NT2/D1 (cell line): ENCODE data around the gene PITRM1.

Experiments used
- DNase-seq: peaks from one replicate; pipeline ENCODE4 v3.0.0-alpha.2; 2011; ENCODE audit warnings: low read depth, low spot score
- H3K27me3 ChIP-seq: 2 replicates; pipeline ENCODE4 v1.6.0; 2011; ENCODE audit warnings: mild to moderate bottlenecking; ENCODE audit not compliant: insufficient read length, insufficient read depth
- H3K36me3 ChIP-seq: 2 replicates; pipeline ENCODE4 v1.6.1; 2011; ENCODE audit warnings: mild to moderate bottlenecking, low read length, mixed read lengths; ENCODE audit not compliant: insufficient read depth, insufficient read length
- H3K4me1 ChIP-seq: 2 replicates; pipeline ENCODE4 v1.5.1; 2011; ENCODE audit not compliant: insufficient read depth, insufficient read length
- H3K4me3 ChIP-seq: 2 replicates; pipeline ENCODE4 v1.5.1; 2011; ENCODE audit warnings: low read depth; ENCODE audit not compliant: insufficient read length
- H3K9ac ChIP-seq: 2 replicates; pipeline ENCODE4 v1.6.0; 2011; ENCODE audit warnings: low read depth; ENCODE audit not compliant: insufficient read length
- H3K9me3 ChIP-seq: 2 replicates; pipeline ENCODE4 v1.5.1; 2011; ENCODE audit warnings: mild to moderate bottlenecking, low read length; ENCODE audit not compliant: insufficient read depth
- SUZ12 ChIP-seq: IDR thresholded peaks from 2 replicates; pipeline ENCODE4 v1.6.1; 2011; ENCODE audit not compliant: insufficient read length, insufficient read depth; ENCODE audit errors: extremely low read depth
- YY1 ChIP-seq: IDR thresholded peaks from 2 replicates; pipeline ENCODE4 v1.6.1; 2011; ENCODE audit not compliant: insufficient read length, insufficient read depth
- ZNF274 ChIP-seq: IDR thresholded peaks from 2 replicates; pipeline ENCODE4 v1.6.1; 2011; ENCODE audit warnings: mild to moderate bottlenecking, low read depth, low read length

PITRM1 gene

DNA sequence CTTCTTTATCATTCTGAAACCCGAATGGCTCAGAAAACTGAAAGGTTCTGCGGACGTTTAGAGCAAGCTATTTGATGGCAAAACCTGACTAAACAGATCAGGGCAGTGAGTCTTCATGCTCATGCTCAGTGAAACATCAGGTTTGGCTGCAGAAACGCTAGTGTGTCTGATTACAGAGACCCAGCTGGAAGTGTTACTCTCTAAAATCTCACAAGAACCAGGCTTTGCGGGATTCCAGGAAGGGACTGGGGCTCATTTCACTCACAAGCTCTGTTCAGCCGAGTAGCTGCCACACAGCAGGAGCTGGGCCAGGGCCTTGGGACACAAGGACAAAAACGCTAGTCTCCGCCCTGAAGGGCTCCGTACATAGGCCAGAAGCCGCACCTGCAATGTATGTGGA is 2.9 kb downstream of the PITRM1 start:
- TF ChIP-seq YY1: no peak
- no peak for TF ChIP-seq ZNF274
- no peak for TF ChIP-seq SUZ12
- Histone ChIP-seq H3K36me3 (peaks cover 53% of the 10 kb centered on the region), H3K27me3 (no peaks in the 10 kb centered on the region), H3K9me3 (no peaks in the 10 kb centered on the region), H3K9ac (no peak overlapping the region), H3K4me1 (no peaks in the 10 kb centered on the region), H3K4me3 (no peak overlapping the region)
- DNase-seq: no peak

DNA sequence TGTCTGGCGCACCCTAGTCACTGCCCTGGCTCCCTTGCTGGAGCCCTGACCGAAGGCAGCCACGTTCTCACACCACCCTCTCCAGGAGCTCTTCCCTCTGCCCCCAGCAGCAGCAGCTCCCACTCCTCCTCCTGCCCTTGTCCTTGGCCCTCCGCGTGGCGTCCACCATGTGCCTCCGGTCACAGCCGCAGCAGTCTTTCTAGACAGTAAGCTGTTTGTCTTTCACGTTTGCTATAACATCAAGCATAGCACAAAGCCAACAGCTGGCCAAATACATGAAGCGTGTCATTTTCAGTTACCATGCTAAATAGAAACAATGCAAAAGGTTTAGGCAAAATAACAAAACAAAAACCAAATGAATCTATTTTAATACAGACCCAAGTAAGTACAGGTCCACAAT is 3.3 kb downstream of the PITRM1 start:
- H3K36me3 ChIP-seq: peaks cover 57% of the 10 kb centered on the region
- no peak for DNase-seq
- no peak for TF ChIP-seq SUZ12
- TF ChIP-seq YY1: no peak
- no peak for TF ChIP-seq ZNF274

GRCh38 chr10:3167611-3168330 is 4.8 kb downstream of the PITRM1 start:
- H3K36me3 ChIP-seq: peaks cover 70% of the 10 kb centered on the region
- H3K27me3 ChIP-seq: no peaks in the 10 kb centered on the region
- H3K4me1 ChIP-seq: no peaks in the 10 kb centered on the region
- DNase-seq: no peak
- H3K4me3 ChIP-seq: no peak overlapping the region
- H3K9me3 ChIP-seq: no peaks in the 10 kb centered on the region
- no peak for TF ChIP-seq SUZ12
- no peak for TF ChIP-seq YY1
- no peak for TF ChIP-seq ZNF274
- no peak overlapping the region for H3K9ac ChIP-seq

More for the DNA sequence above, 3.3 kb downstream of the PITRM1 start:
- H3K9ac ChIP-seq: no peak overlapping the region
- H3K9me3 ChIP-seq: no peaks in the 10 kb centered on the region
- H3K4me3 ChIP-seq: no peak overlapping the region
- H3K4me1 ChIP-seq: no peaks in the 10 kb centered on the region
- H3K27me3 ChIP-seq: no peaks in the 10 kb centered on the region

DNA sequence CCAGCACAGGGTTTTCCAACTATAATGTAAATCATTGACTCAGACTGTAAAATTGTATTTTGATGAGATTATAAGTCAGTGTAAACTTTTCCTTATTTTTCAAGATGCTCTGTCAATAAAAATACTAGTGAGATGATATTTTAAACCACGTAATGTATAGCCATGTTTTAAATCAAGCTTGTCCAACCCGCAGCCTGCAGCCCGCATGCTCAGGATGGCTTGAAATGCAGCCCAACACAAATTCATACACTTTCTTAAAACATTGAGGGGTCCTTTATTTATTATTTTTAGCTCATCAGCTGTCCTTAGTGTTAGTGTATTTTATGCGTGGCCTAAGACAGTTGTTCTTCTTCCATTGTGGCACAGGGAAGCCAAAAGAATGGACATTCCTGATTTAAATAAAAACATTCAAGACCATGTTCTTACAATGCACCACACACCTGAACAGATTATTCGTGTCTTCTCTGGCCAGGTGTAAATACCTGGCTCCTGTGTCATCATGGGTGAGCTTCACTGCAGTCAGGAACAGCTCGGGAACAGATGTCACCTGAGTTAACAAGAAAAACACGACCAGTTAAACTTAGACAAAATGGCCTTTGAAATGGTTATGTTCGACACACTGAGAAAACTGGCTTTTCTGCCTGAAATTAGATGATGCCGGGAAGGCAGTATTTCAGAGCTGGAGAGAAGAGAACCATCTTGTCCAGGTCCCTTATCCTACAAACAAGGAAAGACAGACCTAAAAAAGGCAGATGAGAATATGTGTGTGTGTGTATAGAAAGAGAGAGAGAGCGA is 5.9 kb downstream of the PITRM1 start:
- H3K9me3 ChIP-seq: no peaks in the 10 kb centered on the region
- DNase-seq: no peak
- H3K9ac ChIP-seq: no peak overlapping the region
- no peaks in the 10 kb centered on the region for H3K27me3 ChIP-seq
- H3K36me3 ChIP-seq: peaks cover 79% of the 10 kb centered on the region
- TF ChIP-seq SUZ12: no peak
- no peak for TF ChIP-seq YY1
- H3K4me3 ChIP-seq: no peak overlapping the region
- H3K4me1 ChIP-seq: no peaks in the 10 kb centered on the region

DNA sequence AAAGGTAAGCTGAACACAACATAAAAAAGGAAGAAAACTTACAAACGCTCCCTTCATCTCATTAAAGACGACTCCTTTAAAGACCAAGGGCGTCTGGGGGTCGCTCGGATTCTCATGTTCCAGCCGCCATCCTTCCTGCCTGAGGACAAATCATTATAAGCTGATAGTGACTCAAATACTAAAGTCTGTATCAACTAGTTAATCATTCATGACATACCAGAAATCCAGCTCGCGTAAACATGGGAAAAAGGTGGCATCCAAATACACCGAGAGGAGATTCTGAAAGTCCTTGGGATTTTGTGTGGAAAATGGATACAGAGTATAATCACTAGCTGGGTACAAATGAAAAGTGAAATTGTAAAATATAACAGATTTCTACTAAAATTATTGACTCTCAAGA is 7.4 kb downstream of the PITRM1 start:
- Histone ChIP-seq H3K9ac (no peak overlapping the region), H3K4me1 (no peaks in the 10 kb centered on the region), H3K36me3 (peaks cover 84% of the 10 kb centered on the region), H3K9me3 (no peaks in the 10 kb centered on the region), H3K27me3 (no peaks in the 10 kb centered on the region), H3K4me3 (no peak overlapping the region)
- TF ChIP-seq YY1: no peak
- no peak for DNase-seq

DNA sequence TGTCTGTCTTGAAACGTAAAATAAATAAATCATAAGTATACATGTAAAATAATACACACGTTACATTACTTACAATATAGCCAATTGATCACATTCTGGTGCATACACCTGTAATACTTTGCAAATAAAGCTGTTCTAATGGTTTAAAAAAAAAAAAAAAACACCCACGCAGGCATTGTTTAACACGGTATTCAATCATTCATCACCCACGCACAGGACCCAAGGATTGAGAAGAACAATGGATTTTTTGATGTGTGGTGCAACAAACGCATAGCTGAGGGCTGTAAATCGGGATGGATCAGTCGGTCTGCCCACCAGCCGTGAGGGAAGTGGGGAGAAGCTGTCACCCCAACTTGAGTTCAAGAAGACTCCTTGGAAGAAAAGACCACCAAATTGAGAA is 8.7 kb downstream of the PITRM1 start:
- no peak for TF ChIP-seq YY1
- no peak for TF ChIP-seq ZNF274
- TF ChIP-seq SUZ12: no peak
- Histone ChIP-seq H3K27me3 (no peaks in the 10 kb centered on the region), H3K36me3 (peaks cover 82% of the 10 kb centered on the region), H3K9ac (no peak overlapping the region), H3K4me3 (no peak overlapping the region), H3K4me1 (no peaks in the 10 kb centered on the region), H3K9me3 (no peaks in the 10 kb centered on the region)
- DNase-seq: no peak

DNA sequence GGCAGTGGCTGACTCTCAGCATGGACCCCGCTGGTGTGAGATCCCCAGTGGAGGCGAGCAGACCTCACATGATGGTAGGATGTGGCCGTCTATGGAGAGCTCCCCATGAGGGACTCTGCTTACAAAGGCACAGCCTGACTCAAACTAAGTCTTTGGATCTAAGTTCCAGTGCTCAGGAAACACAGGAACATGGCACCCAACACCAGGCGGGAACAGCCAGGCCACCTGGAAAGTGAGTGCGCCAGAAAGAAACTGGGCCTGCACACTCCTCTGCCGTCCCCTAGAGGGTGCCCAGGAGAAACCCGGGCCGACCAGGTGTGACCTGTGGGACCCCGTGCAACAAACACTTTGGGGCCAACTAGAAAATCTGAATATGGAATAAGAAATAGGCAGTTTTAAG is 10.0 kb downstream of the PITRM1 start:
- TF ChIP-seq ZNF274 (no peak), SUZ12 (no peak)
- Histone ChIP-seq H3K9ac (no peak overlapping the region), H3K4me1 (no peaks in the 10 kb centered on the region), H3K9me3 (no peaks in the 10 kb centered on the region), H3K36me3 (peaks cover 75% of the 10 kb centered on the region), H3K4me3 (no peak overlapping the region), H3K27me3 (no peaks in the 10 kb centered on the region)
- DNase-seq: no peak
